HL-60 (cell line): ENCODE measurements around the gene NKX2-4.

Experiments used
- DNase-seq, 2 experiments: peaks; one replicate each; pipeline ENCODE4 v3.0.0-alpha.2; 2010 to 2020; ENCODE audit warnings: low read depth in 1 of 2, low spot score in 1 of 2
- H3K27ac ChIP-seq: fragments of 250-450 bp; sonication (Bioruptor Pico); replicated peaks from 2 replicates; pipeline ENCODE4 v1.5.1; 2020; ENCODE audit warnings: mild to moderate bottlenecking, moderate library complexity
- H3K27me3 ChIP-seq: fragments of 250-450 bp; sonication (Bioruptor Pico); 2 replicates; pipeline ENCODE4 v1.5.1; 2021; ENCODE audit warnings: mild to moderate bottlenecking, moderate library complexity; ENCODE audit not compliant: insufficient read depth, poor library complexity, severe bottlenecking
- H3K4me3 ChIP-seq: replicated peaks from 2 replicates; pipeline ENCODE4 v1.5.1; 2011; ENCODE audit warnings: mild to moderate bottlenecking, control low read depth, low read length; ENCODE audit not compliant: insufficient read depth
- GABPA ChIP-seq: IDR thresholded peaks from 2 replicates; pipeline ENCODE4 v1.6.1; 2012; ENCODE audit warnings: low read depth
- POLR2AphosphoS5 ChIP-seq: IDR thresholded peaks from 2 replicates; pipeline ENCODE4 v1.6.1; 2012; ENCODE audit warnings: low read depth
- SPI1 ChIP-seq: IDR thresholded peaks from 2 replicates; pipeline ENCODE4 v1.6.1; 2012; ENCODE audit warnings: low read depth, mild to moderate bottlenecking, borderline replicate concordance
- TF ChIP-seq, protein P1 (sequence below): IDR thresholded peaks from one replicate; pipeline ENCODE4 v1.5.1; 2011; ENCODE audit warnings: low read length, control low read depth, inconsistent platforms; ENCODE audit not compliant: insufficient read depth
- TF ChIP-seq, protein P2 (sequence below): IDR thresholded peaks from 2 replicates; pipeline ENCODE4 v1.6.1; 2012; ENCODE audit warnings: low read depth; ENCODE audit not compliant: insufficient replicate concordance

The NKX2-4 gene

GRCh38 chr20:21381619-21382018 lies 15.7 kb downstream of the NKX2-4 start:
- Histone ChIP-seq H3K4me3 (no peak overlapping the region), H3K27ac (no peak overlapping the region), H3K27me3 (no peaks in the 10 kb centered on the region)
- no peak for DNase-seq
- TF ChIP-seq POLR2AphosphoS5 (no peak), GABPA (no peak), SPI1 (no peak)
- TF ChIP-seq, protein P1, sequence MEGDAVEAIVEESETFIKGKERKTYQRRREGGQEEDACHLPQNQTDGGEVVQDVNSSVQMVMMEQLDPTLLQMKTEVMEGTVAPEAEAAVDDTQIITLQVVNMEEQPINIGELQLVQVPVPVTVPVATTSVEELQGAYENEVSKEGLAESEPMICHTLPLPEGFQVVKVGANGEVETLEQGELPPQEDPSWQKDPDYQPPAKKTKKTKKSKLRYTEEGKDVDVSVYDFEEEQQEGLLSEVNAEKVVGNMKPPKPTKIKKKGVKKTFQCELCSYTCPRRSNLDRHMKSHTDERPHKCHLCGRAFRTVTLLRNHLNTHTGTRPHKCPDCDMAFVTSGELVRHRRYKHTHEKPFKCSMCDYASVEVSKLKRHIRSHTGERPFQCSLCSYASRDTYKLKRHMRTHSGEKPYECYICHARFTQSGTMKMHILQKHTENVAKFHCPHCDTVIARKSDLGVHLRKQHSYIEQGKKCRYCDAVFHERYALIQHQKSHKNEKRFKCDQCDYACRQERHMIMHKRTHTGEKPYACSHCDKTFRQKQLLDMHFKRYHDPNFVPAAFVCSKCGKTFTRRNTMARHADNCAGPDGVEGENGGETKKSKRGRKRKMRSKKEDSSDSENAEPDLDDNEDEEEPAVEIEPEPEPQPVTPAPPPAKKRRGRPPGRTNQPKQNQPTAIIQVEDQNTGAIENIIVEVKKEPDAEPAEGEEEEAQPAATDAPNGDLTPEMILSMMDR = no peak
- TF ChIP-seq, protein P2, sequence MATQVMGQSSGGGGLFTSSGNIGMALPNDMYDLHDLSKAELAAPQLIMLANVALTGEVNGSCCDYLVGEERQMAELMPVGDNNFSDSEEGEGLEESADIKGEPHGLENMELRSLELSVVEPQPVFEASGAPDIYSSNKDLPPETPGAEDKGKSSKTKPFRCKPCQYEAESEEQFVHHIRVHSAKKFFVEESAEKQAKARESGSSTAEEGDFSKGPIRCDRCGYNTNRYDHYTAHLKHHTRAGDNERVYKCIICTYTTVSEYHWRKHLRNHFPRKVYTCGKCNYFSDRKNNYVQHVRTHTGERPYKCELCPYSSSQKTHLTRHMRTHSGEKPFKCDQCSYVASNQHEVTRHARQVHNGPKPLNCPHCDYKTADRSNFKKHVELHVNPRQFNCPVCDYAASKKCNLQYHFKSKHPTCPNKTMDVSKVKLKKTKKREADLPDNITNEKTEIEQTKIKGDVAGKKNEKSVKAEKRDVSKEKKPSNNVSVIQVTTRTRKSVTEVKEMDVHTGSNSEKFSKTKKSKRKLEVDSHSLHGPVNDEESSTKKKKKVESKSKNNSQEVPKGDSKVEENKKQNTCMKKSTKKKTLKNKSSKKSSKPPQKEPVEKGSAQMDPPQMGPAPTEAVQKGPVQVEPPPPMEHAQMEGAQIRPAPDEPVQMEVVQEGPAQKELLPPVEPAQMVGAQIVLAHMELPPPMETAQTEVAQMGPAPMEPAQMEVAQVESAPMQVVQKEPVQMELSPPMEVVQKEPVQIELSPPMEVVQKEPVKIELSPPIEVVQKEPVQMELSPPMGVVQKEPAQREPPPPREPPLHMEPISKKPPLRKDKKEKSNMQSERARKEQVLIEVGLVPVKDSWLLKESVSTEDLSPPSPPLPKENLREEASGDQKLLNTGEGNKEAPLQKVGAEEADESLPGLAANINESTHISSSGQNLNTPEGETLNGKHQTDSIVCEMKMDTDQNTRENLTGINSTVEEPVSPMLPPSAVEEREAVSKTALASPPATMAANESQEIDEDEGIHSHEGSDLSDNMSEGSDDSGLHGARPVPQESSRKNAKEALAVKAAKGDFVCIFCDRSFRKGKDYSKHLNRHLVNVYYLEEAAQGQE = no peak

GRCh38 chr20:21380711-21381110 lies 16.6 kb downstream of the NKX2-4 start:
- Histone ChIP-seq H3K27me3 (no peaks in the 10 kb centered on the region), H3K27ac (no peak overlapping the region), H3K4me3 (no peak overlapping the region)
- DNase-seq = no peak
- TF ChIP-seq SPI1 = no peak
- no peak for TF ChIP-seq POLR2AphosphoS5
- TF ChIP-seq, protein P2 = no peak
- TF ChIP-seq GABPA = no peak
- TF ChIP-seq, protein P1 = no peak

GRCh38 chr20:21378259-21378658 lies 19.1 kb downstream of the NKX2-4 start:
- H3K27me3 ChIP-seq = no peaks in the 10 kb centered on the region
- TF ChIP-seq, protein P1 = no peak
- TF ChIP-seq SPI1 (no peak), POLR2AphosphoS5 (no peak), GABPA (no peak)
- TF ChIP-seq, protein P2 = no peak
- DNase-seq = no peak
- no peak overlapping the region for H3K4me3 ChIP-seq
- no peak overlapping the region for H3K27ac ChIP-seq
